NCI-H1417 treated with DMSO at 0.1 percent for 48 hours (cell line): ENCODE data around the gene MEGF10.

Source experiments
- DNase-seq: peaks from one replicate; lab custom pipeline; 2025; lab: John Stamatoyannopoulos, UW

The MEGF10 gene

DNA sequence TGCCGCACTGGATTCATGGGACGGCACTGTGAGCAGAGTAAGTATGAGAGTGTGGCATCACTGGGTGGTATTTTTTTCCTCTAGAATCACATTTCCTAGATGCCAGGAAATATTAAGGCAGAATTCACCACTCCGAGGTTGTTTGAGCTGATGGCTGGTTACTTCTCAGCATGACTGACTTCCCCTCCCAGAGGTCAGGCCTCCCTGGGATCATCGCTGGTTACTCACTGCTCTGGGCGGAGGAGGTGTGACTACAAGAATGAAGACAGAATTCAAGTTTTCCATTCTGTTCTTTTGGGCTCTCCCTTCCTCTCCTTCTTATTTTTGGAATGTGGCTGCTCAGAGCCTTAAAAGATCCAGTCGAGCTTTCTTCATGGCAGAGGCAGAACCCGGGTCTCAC lies 150.2 kb downstream of the MEGF10 start:
- no peak for DNase-seq

DNA sequence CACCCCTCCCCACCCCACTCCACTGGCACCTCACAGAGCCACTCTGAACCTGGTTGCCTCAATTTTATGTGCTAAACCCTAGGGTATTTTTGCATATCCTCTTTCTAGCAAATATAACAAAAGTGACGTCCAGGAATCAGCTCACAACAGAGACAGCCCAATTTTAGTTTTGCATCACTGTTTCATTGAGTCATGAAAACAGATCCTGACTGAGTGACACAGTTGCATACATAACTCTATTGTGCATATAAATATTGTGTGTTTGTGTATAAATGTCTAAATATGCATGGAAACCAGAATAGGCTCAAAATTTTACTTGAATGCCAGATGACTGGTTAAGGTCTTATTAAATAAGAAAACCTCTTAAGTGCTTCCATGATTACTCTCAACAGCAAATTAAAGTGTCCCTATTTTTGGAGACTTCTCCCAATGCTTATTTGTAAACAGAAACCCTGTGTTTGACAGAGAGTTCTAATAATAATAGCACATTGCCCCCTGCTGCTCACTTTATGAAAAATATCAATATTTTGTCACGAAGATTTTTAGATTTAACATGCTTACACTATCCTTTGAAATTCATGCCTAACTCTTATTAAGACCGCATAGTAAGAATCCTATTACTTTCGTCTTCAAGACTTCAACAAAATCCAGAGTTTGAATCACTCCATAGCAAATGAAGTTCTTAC lies 151.3 kb downstream of the MEGF10 start:
- DNase-seq: no peak

DNA sequence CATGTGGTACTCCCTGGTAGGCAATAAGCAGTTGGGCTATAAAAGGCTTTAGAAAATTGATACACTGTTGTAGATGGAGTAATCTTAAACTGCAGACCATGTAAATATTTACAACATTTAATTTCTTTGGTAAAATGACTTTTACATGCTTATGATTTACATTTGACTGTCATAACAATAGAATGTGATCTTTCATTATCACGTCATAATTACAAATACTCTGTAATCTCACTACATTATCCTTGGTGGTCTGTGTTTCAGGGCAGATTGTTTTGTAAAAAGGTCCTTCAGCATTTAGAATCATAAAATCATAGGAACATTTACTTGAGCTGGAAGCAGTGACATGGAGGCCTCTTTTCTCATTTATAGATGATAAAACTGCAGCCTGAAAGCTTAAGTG lies 153.6 kb downstream of the MEGF10 start:
- DNase-seq: no peak

DNA sequence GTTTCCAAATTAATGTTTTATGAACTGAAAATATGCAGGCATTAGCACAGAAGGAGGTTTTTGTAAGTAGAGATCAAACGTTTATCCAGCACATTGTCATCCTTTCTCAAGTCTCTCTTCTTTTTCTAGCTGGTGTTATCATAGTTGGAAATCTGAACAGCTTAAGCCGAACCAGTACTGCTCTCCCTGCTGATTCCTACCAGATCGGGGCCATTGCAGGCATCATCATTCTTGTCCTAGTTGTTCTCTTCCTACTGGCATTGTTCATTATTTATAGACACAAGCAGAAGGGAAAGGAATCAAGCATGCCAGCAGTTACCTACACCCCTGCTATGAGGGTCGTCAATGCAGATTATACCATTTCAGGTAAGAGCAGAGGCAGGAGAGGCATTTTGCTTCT lies 154.7 kb downstream of the MEGF10 start:
- no peak for DNase-seq

DNA sequence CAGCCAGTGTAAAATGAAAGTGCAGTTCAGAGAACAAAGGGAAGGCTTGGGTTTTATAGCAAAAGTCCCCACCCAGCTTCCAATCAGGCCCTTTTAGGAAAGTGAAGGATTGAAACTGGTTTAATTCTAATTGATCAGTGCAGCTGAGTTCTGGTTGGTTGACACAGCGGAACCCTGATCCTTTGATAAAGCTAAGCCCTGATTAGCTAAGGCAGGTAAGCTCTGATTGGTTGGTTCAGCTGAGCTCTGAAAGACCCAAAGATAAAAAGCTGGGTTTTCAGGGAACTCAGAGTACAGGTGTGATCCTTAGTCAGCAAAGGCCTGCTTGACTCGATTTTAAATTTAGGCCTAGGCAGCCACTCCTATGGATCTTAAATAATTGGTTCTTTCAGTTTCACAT lies 156.0 kb downstream of the MEGF10 start:
- DNase-seq: no peak

DNA sequence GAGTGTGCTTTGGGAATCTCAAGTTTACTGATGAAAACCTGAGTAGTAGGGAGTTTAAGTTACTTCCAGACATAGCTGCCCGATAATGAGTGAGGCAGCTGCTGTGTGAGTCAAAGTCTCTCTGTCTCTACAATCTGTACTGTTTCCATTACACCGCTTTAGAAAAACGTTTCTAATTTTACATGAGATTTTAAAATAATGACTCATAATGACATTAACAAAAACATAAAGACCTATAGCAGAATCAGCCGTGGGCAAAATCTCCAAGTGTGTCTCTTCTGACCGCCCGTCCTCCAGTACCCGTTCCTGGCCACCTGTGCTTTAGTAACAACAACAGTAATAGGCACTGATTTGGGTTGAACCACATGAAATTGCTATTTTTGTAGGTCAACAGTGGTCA lies 157.2 kb downstream of the MEGF10 start:
- DNase-seq: no peak

DNA sequence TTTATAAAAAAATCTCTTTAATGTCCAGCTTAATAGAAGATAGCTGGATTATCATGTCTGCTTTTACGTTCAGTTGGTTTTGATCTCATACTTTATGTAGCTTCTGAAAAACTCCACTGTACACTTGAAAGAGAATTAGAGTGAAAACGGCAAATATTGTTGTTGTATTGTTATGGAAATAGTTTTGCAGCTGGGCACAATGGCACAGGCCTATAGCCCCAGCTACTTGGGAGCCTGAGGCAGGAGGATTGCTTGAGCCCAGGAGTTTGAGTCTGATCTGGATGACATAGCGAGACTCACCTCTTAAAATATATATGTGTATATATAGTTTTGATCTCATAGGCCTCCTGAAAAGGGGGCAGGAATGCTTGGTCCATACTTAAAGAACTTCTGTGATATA lies 159.4 kb downstream of the MEGF10 start:
- DNase-seq: no peak

DNA sequence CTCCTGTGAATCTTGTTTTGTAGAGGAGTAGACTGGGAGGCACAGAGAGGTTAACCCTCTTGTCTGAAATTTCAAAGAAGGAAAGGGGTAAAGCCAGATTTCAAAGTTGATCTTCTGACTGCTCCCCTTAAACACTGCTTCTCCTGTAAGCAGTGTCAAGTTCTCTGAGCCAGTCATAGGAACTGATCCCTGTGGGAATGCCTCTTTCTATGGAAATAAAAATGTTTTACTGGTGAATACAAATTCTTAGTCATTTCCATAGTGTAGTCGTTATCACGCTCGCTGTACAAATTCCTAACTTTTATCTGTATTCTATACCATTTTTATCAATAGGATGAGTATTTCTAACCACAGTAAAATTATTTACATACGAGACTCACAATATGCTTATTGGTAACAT lies 160.5 kb downstream of the MEGF10 start:
- no peak for DNase-seq

DNA sequence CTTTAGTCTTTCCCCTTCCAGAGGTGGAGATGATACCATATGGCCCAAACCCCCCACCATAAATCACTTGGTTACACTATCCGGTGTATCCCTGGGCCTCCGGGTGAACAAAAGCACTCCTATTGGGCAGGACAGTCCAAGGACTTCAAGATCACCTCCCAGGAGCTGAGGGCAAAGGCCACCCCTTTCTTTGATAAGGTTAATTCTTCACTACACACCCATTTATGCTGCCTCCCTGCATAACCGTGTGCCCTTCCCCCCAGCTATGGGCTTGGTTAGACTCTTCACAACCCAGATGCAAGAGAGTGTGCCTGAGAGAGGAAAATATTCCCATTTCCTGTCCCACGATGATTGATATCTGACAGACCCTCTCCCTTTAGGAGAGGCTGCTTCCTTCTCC lies 162.0 kb downstream of the MEGF10 start:
- DNase-seq: no peak

DNA sequence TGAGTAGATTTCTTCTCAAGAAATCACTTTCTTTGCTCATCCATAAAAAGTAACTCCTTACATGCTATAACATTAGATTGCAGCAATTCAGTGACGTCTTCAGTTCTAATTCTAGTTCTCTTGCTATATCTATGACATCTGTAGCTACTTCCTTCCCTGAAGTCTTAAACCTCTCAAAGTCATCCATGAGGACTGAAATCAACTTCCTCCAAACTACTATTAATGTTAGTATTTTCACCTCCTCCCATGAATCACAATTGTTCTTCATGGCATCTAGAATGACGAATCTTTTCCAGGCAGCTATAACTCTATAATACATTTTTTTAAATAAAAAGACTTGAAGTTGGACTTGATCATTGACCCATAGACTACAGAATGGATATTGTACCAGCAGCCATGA lies 180.6 kb downstream of the MEGF10 start:
- DNase-seq: no peak

DNA sequence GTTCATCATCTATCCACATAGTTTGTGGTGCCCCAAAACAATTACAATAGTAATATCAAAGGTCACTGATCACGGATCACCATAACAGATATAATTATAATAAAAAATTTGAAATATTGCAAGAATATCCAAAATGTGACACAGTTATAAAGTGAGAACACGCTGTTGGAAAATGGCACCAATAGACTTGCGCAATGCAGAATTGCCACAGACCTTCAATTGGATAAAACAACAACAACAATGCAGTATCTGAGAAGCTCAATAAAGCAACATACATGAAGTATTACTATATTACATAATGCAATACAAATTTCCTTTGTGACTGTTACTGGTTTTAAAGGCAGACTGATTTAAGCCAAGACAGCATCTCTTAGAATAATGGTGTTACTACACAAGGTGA lies 182.1 kb downstream of the MEGF10 start:
- DNase-seq: no peak

DNA sequence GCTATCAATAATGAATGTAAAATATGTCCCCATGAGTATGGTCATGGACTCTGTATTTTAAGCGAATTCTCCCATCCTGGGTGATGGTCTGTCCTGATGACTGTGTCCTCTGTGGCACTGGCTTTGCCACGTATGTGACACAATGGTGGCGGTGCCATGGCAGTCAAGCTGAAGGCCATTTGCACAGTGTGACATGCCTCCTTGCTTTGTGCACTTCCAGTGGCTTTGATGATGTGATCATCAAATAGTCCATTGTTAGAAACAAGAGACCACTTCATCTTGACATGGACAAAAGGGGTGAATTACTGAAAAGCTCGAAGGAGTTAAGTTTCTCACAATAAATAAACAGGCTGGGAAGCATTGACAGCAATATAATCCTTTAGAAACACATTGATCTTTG lies 195.9 kb downstream of the MEGF10 start:
- no peak for DNase-seq

DNA sequence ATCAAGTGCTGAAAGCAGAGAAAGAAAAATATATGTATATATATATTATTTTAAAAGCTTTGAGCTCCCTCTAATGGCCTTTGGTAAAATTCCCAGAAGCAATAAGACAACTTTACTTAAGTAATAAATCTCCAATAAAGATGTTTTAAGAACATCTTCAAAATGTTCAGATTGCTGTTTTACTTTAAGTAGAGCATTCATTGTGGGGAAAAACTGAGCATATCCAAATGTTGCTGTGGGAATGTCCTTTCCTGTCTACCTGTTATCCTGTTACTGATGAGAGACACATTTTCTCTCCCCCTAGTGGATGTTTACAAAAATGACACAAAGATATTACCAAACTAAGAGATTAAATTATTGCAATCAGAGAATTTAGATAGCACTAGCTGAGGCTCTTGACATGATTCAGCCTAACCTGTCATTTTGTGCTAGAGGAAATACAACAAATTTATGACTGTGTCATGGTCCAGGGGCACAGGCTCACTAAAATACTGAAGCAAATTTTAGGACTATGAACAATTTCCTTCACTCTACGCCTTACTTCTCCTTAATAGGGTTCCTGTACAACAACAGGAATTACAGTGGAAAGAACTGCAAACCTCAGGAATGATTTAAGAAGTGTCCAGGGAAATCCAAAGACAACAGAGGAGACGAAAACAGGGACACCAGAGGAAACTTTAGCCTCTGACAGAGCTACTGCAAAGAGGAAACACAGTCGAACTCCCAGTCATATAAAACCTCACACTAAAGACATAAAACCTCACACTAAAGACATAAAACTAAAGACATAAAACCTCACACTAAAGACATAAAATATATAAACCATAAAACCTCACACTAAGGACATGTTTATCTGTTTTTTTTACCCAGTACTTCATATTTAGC lies 202.5 kb downstream of the MEGF10 start:
- DNase-seq: peak; percentile 22

DNA sequence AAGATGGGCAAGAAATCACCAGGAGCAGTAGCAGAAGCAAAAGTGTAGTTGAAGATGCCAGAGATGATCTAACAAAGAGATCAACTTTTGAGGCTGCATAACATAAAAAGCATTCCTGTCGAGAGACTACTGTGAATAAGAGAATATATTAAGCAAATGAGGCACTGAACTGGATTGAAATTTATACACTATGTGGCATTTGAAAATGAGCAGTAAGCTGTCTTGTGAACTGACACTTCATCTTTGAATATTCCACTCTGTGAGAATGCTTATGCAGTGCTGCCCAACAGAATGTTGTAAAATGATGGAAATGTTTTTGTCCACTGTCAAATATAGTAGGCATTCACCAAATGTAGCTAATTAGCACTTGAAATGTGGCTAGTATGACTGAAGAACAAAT lies 208.0 kb downstream of the MEGF10 start:
- DNase-seq: no peak

DNA sequence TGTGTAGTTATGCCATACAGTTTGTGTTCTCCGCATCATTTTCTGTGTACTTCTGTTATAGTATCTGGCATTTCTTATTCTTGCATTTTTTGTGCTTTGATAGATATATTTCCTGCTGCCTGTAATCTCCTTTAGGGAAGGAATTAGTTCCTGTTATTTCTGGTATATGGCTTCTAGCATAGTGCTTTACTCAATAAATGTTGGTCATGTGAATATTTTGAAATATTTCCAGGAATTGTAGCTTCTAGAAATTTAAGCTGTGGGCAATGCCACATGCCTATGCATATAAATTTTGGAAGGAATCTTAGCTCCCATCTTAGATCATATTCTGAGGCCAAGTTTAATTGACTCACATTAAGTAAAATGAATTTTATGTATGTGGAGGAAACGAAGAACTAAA lies 215.3 kb downstream of the MEGF10 start:
- no peak for DNase-seq

DNA sequence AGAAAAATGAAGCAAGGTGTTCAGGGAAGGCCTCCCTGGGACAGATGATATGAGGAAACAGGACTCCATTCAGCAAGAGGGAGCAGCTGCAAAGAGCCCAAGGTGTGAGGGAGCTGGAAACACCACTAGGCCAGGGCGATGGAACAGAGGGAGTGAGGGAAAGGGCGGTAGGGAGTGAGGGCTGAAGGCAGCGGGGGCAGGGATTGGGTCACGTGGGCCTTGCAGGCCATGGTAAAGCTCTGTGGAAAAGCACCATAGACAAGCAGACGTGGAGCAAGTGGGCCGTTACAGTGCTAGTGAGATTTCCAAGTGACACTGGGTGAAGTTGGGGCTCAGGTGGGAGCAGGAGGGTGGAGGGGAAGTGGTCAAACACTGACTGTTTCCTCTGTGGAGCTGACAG lies 216.0 kb downstream of the MEGF10 start:
- no peak for DNase-seq

DNA sequence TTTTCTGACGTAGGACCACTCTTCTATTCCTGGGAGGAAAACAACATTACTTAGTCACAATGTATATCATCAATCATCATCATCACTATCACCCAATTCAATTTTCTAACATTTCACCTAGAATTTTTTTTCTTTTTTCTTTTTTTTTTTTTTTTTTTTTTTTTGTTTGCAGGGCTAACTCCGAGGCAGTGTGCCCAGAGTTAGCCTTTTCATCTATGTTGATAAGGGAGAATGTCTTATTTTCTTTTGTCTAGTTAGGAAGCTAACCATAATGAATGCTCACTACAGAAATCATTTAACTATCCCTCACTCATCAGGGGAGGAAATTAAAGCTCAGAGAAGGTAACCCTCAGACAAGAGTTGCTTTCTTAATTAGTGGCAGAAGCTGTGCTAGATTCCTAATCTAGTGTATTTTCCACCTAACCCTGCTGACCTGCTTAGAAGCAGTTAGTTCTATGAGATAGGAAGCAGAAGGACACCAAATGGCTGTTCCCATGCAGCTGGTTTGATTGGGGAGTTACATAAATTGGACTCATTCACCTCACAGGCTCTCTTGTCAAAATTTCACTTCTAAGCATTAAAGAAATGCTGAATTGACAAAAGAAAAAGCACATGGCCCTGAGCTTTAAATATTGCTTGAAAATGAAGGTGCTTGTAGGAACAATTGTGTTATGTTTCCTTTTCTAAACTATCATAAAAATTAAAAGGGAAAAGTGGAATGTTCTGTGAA lies 218.2 kb downstream of the MEGF10 start:
- no peak for DNase-seq
